Mucosa of descending colon (tissue), 3 donors: ENCODE measurements around the gene CSAD. TPM values are rescaled to one million over a fixed set of nuclear protein-coding genes. Genes with fewer than 3 reads are reported as not detected.

Experiments used
- ATAC-seq: fragments of 200-7000 bp; cut with Tn5 transposase; one replicate; pipeline ENCODE4 v1.9.1; 2020; ENCODE audit warnings: mild to moderate bottlenecking, moderate library complexity
- DNase-seq, 3 donors: peaks; one replicate each; pipeline ENCODE4 v3.0.0-alpha.2; 2020
- H3K36me3 ChIP-seq: fragments of 200-600 bp; one replicate; pipeline ENCODE4 v1.8.0; 2021; ENCODE audit warnings: low read depth, mild to moderate bottlenecking
- H3K4me1 ChIP-seq: fragments of 200-600 bp; one replicate; pipeline ENCODE4 v1.8.0; 2021; ENCODE audit warnings: low read depth, mild to moderate bottlenecking
- H3K4me3 ChIP-seq: fragments of 200-600 bp; one replicate; pipeline ENCODE4 v1.8.0; 2021; ENCODE audit warnings: mild to moderate bottlenecking
- H3K9me3 ChIP-seq: fragments of 200-600 bp; one replicate; pipeline ENCODE4 v1.8.0; 2021; ENCODE audit warnings: mild to moderate bottlenecking
- CTCF ChIP-seq: fragments of 200-600 bp; IDR thresholded peaks from one replicate; pipeline ENCODE4 v1.8.0; 2022; ENCODE audit warnings: antibody characterized with exemption, mild to moderate bottlenecking
- intact Hi-C, 2 donors: fragments of 100-400 bp; cut with DNase I in 1 of 2; cut with micrococcal nuclease in 1 of 2; formaldehyde crosslinking; loops; one replicate each; pipeline versions ENCODE4 v1.11.0 to v1.11.1; 2022; cut with DNase I, micrococcal nuclease
- total RNA-seq, 3 donors: library from RNA; stranded (reverse); fragmentation: NEBNext Ultra II Directional in 2 of 3; extraction: Animal tissue kit (Norgen Biotek cat#: 25700) in 2 of 3; gene quantifications; one replicate each; pipeline versions ENCODE4 v1.2.1 to v1.2.4, GENCODE V29; 2021 to 2023
- donor health status: DM: no; HTN: no; CAD: no; lungs with moderate emphysema.
- donor health status: DM: no; HTN: no; CAD: no.
- donor health status: DM: no; HTN: yes; CAD: no.

Gene CSAD
- total RNA-seq, 3 donors from 2014 or later: 23.4 to 44.4 (median 38.7) TPM

- DNase-seq: no peak
- Histone ChIP-seq H3K9me3 (peaks cover 1% of the 10 kb centered on the region), H3K4me3 (no peak overlapping the region), H3K4me1 (no peaks in the 10 kb centered on the region), H3K36me3 (no peaks in the 10 kb centered on the region)
- no peak for TF ChIP-seq CTCF
- no peak for ATAC-seq
- intact Hi-C loops: no loop called here
These were observed 48.9 kb downstream of the CSAD start for GRCh38 chr12:53131844-53132243.

GRCh38 chr12:53128780-53129569, 51.8 kb downstream of the CSAD start:
- Histone ChIP-seq H3K4me1 (no peaks in the 10 kb centered on the region), H3K9me3 (no peaks in the 10 kb centered on the region), H3K36me3 (no peaks in the 10 kb centered on the region), H3K4me3 (no peak overlapping the region)
- no peak for TF ChIP-seq CTCF
- DNase-seq: no peak
- no peak for ATAC-seq
- intact Hi-C loops: no loop called here

DNA sequence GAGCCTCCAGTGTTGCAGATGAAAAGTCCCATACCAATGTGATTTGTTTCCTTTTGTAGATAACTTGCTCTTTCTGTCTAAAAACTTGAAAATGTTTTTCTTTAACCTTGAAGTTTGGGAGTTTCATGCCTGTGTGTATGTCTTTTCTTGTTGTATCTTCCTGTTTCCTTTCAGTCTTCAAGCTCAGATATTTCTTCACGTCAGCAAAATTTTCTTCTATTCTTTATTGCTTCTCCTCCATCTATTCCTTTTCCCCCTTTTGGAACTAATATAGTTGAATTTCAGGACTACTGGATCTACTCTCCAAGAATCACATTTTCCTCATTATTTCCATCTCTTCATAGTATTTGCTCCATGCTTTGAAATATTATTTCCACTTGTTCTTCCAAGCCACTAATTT, 53.6 kb downstream of the CSAD start:
- H3K36me3 ChIP-seq: no peaks in the 10 kb centered on the region
- H3K4me1 ChIP-seq: no peaks in the 10 kb centered on the region
- no peak overlapping the region for H3K4me3 ChIP-seq
- H3K9me3 ChIP-seq: no peaks in the 10 kb centered on the region
- intact Hi-C loops: no loop called here
- DNase-seq: no peak
- no peak for ATAC-seq
- no peak for TF ChIP-seq CTCF

GRCh38 chr12:53124352-53124723, 56.4 kb downstream of the CSAD start:
- intact Hi-C loops: no loop called here
- ATAC-seq: no peak
- no peaks in the 10 kb centered on the region for H3K4me1 ChIP-seq
- no peak for DNase-seq
- H3K4me3 ChIP-seq: no peak overlapping the region
- H3K36me3 ChIP-seq: no peaks in the 10 kb centered on the region
- no peaks in the 10 kb centered on the region for H3K9me3 ChIP-seq
- no peak for TF ChIP-seq CTCF

DNA sequence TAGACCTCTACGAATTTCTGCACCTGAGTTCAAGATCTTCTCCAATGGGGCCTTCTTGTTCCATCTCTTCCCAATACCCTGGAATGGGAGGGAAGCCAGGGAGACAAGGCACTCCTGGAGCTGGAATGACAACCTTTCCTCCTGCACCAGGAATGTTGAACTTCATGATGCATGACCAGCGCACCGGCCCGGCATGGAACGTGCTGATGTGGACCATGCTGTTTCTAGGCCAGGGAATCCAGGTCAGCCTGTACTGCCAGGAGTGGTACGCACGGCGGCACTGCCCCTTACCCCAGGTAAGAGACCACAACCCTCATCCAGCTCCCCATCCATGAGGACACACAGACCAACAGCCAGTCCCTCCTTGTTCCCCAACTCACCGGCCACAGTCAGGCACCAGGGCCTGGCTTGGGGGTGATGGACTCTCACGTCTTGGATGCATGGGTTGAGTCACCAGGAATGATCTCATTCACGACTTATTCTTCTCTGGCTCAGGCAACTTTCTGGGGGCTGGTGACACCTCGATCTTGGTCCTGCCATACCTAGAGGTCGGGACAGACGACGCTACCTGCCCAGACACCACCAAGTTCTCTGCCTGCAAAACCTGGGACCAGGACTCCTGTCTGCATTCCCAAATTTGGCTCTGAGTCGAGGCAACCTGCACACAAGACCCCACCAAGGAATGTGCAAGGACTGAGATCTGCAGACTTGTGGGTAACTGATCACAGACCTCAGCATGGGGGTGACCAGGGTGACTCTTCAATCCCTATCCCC, 57.0 kb downstream of the CSAD start:
- intact Hi-C loops: no loop called here
- no peak for ATAC-seq
- no peak overlapping the region for H3K4me3 ChIP-seq
- DNase-seq: no peak
- no peaks in the 10 kb centered on the region for H3K36me3 ChIP-seq
- H3K9me3 ChIP-seq: no peaks in the 10 kb centered on the region
- no peaks in the 10 kb centered on the region for H3K4me1 ChIP-seq
- no peak for TF ChIP-seq CTCF
